NCI-H128 (cell line): ENCODE measurements around the gene TNFAIP8.
"Not testable (repeated sequence)": the region's sequence is repeated elsewhere in the genome, so short reads cannot be mapped to it uniquely, and the experiment has no call there.

ENCODE experiments used
- DNase-seq: peaks from one replicate; lab custom pipeline; 2025; ENCODE audit not compliant: unreplicated experiment; lab: John Stamatoyannopoulos, UW

TNFAIP8 gene

GRCh38 chr5:119412279-119413227, 56.7 kb downstream of the TNFAIP8 start:
- DNase-seq = no peak

DNA sequence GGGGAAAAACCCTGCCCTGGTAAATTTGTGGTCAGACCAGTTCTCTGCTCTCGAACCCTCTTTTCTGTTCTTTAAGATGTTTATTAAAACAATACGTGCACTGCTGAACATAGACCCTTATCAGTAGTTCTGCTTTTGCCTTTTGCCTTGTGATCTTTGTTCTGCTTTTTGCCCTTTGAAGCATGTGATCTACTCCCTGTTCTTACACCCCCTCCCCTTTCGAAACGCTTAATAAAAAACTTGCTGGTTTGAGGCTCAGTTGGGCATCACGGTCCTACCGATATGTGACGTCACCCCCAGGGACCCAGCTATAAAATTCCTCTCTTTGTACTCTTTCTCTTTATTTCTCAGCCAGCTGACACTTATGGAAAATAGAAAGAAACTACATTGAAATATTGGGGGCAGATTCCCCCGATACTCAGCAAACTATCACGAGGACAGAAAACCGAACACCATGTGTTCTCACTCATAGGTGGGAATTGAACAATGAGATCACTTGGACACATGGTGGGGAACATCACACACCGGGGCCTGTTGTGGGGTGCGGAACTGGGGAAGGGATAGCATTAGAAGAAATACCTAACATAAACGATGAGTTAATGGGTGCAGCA, 58.4 kb downstream of the TNFAIP8 start:
- DNase-seq = not testable (repeated sequence)

- DNase-seq = no peak
Observed at GRCh38 chr5:119417891-119418605, 62.2 kb downstream of the TNFAIP8 start.

DNA sequence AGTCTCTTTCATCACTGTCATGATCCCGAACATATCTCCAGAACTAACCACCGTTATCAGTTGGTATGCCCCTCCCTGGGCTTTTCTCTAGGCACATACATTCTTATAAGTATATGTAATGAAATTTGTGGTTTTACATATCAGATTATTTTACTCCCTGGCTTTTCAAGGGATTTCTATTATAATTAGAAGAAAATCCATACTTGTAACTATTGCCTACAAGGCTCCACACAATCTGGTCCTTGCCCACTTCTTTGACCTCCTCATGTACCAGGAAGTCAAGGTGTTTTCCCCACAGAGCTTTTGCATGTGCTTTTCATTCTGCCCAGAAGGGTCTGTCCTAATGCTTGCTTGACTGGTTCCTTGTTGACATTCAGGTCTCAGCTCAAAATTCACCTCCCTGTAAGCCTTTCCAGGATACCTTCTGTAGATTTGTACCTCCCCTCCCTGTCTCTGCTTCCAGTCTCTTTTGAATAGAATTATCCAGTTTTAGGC, 62.8 kb downstream of the TNFAIP8 start:
- DNase-seq = no peak

DNA sequence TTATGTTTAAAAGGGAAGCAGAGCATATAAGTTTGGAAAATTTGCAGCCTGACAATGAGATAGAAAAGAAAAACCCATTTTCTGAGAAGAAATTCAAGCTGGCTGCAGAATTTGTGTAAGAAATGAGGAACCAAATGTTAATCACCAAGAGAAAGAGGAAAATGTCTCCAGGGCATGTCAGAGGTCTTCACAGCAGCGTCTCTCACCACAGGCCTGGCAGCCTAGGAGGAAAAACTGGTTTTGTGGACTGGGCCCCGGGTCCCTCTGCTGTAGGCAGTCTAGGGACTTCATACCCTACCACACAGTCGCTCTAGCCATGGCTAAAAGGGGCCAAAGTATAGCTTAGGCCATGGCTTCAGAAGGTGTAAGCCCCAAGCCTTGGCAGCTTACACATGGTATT, 64.3 kb downstream of the TNFAIP8 start:
- DNase-seq = no peak

DNA sequence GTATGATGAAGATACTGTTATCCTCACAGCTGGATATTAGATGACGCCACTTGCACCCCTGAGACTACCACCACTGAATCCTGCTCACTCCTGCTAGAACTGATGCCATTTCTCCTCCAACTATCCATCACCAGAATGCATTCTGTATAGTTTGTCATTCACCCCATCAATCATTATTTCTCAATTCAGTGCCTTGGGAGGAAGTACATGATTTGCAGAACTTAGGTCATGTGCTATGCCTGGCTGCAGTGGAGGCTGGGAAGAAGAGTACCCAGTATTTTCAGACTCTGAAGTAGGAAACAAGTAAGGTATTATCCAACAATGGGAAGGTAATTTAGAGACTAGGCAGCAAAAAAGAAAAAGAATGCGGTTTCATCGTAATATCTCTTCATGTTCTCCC, 70.2 kb downstream of the TNFAIP8 start:
- no peak for DNase-seq

GRCh38 chr5:119427060-119427459, 71.2 kb downstream of the TNFAIP8 start:
- DNase-seq = no peak

- not testable (repeated sequence) for DNase-seq
Observed at GRCh38 chr5:119427596-119427995, 71.8 kb downstream of the TNFAIP8 start.

GRCh38 chr5:119428166-119428565, 72.3 kb downstream of the TNFAIP8 start:
- DNase-seq = not testable (repeated sequence)

GRCh38 chr5:119428574-119428973, 72.8 kb downstream of the TNFAIP8 start:
- DNase-seq = not testable (repeated sequence)

DNA sequence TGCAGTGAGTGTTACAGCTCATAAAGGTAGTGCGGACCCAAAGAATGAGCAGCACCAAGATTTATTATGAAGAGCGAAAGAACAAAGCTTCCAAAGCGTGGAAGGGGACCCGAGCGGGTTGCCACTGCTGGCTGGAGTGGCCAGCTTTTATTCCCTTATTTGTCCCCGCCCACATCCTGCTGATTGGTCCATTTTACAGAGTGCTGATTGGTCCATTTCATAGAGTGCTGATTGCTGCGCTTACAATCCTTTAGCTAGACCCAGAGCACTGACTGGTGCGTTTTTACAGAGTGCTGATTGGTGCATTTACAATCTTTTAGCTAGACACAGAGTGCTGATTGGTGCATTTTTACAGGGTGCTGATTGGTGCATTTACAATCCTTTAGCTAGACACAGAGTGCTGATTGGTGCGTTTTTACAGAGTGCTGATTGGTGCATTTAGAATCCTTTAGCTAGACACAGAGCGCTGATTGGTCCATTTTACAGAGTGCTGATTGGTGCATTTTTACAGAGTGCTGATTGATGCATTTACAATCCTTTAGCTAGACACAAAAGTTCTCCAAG, 76.9 kb downstream of the TNFAIP8 start:
- DNase-seq = not testable (repeated sequence)

DNA sequence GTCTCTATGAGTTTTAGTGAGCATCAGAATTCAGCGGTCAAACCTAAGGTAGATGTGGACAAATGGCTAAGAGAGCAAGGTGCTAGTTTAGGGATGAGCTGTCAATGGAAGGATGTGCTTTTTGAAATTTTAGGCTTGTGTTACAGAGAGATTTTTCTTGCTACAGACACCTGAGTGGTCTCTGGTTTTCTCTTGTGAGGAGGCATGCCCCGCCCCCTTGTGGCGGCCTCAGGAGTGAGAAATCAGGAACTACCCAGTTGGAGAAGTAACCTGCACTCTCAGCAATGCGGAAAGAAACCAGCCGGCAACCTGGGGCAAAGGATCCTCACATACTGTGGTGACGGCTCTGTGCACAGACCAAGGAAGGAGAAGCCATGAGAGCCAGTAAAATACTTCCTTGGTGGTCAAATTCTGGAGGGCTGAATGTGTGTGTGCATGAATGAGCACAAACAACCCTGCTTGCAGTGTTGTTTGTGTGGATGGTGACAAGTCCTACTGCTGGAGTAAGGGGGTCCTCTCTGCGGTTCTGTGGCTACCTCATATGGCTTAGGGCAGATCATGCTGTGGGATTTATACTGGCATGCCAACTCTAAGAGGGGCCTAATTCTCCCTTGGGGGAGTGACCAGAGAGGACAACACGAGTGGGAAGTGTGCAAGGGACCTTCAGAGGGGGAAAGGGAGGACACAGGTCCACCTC, 79.8 kb downstream of the TNFAIP8 start:
- no peak for DNase-seq

DNA sequence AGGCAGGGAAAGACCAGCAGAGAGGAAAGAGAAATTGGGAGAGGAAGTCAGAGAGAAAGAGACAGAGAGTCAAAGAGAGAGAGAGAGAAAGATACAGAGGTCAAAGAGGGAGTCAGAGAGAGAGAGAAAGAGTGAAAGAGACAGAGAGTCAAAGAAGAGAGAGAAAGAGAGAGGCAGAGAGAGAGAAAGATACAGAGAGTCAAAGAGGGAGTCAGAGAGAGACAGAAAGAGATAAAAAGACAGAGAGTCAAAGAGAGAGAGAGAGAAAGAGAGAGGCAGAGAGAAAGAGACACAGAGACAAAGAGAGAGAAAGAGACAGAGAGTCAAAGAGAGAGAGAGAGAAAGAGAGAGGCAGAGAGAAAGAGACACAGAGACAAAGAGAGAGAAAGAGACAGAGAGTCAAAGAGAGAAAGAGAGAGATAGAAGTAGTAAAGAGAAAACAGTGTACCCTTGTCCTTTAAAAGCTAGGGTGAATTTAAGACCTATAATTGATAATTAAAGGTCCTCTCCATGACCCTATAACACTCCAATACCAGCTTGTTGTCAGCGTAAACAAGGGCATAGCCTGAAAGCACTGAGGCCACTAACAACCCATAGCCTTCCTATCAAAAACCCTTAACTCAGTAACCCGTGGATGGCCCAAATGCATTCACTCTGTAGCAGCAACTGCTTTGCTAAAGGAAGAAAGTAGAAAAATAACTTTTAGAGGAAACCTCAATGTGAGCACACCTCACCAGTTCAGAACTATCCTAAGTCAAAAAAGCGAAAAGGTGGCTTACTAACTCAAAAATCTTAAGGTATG, 82.2 kb downstream of the TNFAIP8 start:
- not testable (repeated sequence) for DNase-seq

DNA sequence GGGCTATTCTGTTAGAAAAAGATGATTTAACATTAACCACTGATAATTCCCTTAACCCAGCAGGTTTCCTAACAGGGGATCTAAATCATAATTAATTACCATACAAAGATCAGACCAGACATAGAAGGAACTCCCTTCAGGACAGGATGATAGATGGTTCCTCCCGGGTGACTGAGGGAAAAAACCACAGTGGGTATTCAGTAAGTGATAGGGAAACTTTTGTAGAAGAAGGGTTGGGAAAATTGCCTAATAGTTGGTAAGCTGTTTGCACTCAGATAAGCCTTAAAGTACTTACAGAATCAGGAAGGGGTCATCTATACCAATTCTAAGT, 82.7 kb downstream of the TNFAIP8 start:
- not testable (repeated sequence) for DNase-seq

DNA sequence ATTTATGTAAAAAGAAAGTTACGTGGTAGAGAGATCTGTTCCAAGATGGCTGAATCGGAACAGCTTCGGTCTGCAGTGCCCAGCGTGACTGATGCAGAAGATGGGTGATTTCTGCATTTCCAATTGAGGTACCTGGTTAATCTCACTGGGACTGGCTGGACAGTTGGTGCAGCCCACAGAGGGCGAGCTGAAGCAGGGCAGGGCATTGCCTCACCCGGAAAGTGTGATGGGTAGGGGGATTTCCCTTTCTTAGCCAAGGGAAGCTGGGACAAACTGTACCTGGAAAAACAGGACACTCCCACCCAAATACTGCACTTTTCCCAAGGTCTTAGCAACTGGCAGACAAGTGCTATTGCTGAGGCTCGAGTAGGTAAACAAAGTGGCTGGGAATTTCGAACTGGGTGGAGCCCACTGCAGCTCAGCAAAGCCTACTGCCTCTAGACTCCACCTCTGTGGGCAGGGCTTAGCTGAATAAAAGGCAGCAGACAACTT, 83.4 kb downstream of the TNFAIP8 start:
- DNase-seq = no peak

GRCh38 chr5:119439632-119440031, 83.8 kb downstream of the TNFAIP8 start:
- not testable (repeated sequence) for DNase-seq

GRCh38 chr5:119444643-119445042, 88.8 kb downstream of the TNFAIP8 start:
- not testable (repeated sequence) for DNase-seq

DNA sequence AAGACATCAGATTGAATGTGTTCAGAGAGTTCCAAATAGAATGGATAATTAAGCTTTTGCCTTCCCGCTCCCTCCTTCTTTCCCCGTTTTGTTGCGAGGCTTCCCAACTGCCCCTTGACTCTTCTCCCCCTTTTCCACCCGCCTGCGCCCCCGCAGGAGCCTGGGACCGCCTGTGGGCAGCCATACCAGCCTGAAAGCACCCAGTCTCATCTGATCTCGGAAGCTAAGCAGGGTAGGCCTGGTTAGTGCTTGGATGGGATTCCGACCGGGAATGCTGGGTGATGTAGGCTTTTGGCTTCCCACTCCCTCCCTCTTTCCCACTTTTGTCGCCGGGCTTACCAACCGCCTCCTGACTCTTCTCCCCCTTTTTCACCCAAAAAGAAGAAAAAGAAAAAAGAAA, 89.7 kb downstream of the TNFAIP8 start:
- DNase-seq = no peak
